ENCODE results near the gene PPFIBP2. TPM values are rescaled to one million over a fixed set of nuclear protein-coding genes. Genes with fewer than 3 reads are reported as not detected.

Gene PPFIBP2
- total RNA-seq, 1 donor from 2014 or later = 1.8 TPM

GRCh38 chr11:7537265-7537664, 23.5 kb downstream of the PPFIBP2 start:
- H3K27me3 Mint-ChIP-seq (ENCODE audit: low read depth, unreplicated experiment) = peaks cover 58% of the 10 kb centered on the region
- TF ChIP-seq CTCF (IDR thresholded peaks at IDR 0.05; ENCODE audit: insufficient read depth, low read depth, low read length) (no peak), EZH2 (IDR thresholded peaks at IDR 0.05; ENCODE audit: insufficient read depth, low read length) (no peak)
- no peak for FAIRE-seq
- no peak overlapping the region for H3K27ac ChIP-seq (ENCODE audit: low read depth, low read length)
- no peaks in the 10 kb centered on the region for H3K9me3 Mint-ChIP-seq (ENCODE audit: unreplicated experiment)
- H3K27ac Mint-ChIP-seq (ENCODE audit: unreplicated experiment) = no peak overlapping the region
- peaks cover 2% of the 10 kb centered on the region for H3K27me3 ChIP-seq (ENCODE audit: insufficient read depth, low read length)
- H3K9me3 ChIP-seq (ENCODE audit: insufficient read depth, low read depth, low read length) = no peaks in the 10 kb centered on the region
- DNase-seq (ENCODE audit: low read depth) = no peak
- no peak overlapping the region for H3K4me2 ChIP-seq (ENCODE audit: low read length)
- no peaks in the 10 kb centered on the region for H3K79me2 ChIP-seq (ENCODE audit: insufficient read depth, low read length)
- H4K20me1 ChIP-seq (ENCODE audit: insufficient read depth, low read length) = no peaks in the 10 kb centered on the region
- H3K4me1 Mint-ChIP-seq (ENCODE audit: low read depth, unreplicated experiment) = no peaks in the 10 kb centered on the region
- no peaks in the 10 kb centered on the region for H3K36me3 ChIP-seq (ENCODE audit: insufficient read depth, low read length)
- H3K4me3 Mint-ChIP-seq (ENCODE audit: unreplicated experiment) = no peak overlapping the region
- peaks cover 2% of the 10 kb centered on the region for H3K36me3 Mint-ChIP-seq (ENCODE audit: low read depth, unreplicated experiment)
- H3K9ac ChIP-seq (ENCODE audit: low read length) = no peak overlapping the region
- no peak overlapping the region for H2AFZ ChIP-seq (ENCODE audit: low read depth, low read length)
- no peak overlapping the region for H3K4me3 ChIP-seq (ENCODE audit: insufficient read depth, low read depth, low read length)
- no peaks in the 10 kb centered on the region for H3K4me1 ChIP-seq (ENCODE audit: insufficient read depth, low read length)

- Histone ChIP-seq H3K4me3 (ENCODE audit: insufficient read depth, low read depth, low read length) (no peak overlapping the region), H3K4me1 (ENCODE audit: insufficient read depth, low read length) (no peaks in the 10 kb centered on the region), H3K27ac (ENCODE audit: low read depth, low read length) (no peak overlapping the region), H2AFZ (ENCODE audit: low read depth, low read length) (no peak overlapping the region), H3K9ac (ENCODE audit: low read length) (no peak overlapping the region), H3K79me2 (ENCODE audit: insufficient read depth, low read length) (no peaks in the 10 kb centered on the region), H3K36me3 (ENCODE audit: insufficient read depth, low read length) (no peaks in the 10 kb centered on the region), H3K4me2 (ENCODE audit: low read length) (no peak overlapping the region), H4K20me1 (ENCODE audit: insufficient read depth, low read length) (no peaks in the 10 kb centered on the region), H3K27me3 (ENCODE audit: insufficient read depth, low read length) (peaks cover 2% of the 10 kb centered on the region), H3K9me3 (ENCODE audit: insufficient read depth, low read depth, low read length) (no peaks in the 10 kb centered on the region)
- Mint-ChIP-seq H3K9me3 (ENCODE audit: unreplicated experiment) (no peaks in the 10 kb centered on the region), H3K27me3 (ENCODE audit: low read depth, unreplicated experiment) (peaks cover 58% of the 10 kb centered on the region), H3K27ac (ENCODE audit: unreplicated experiment) (no peak overlapping the region), H3K4me3 (ENCODE audit: unreplicated experiment) (no peak overlapping the region), H3K4me1 (ENCODE audit: low read depth, unreplicated experiment) (no peaks in the 10 kb centered on the region), H3K36me3 (ENCODE audit: low read depth, unreplicated experiment) (peaks cover 2% of the 10 kb centered on the region)
- TF ChIP-seq EZH2 (IDR thresholded peaks at IDR 0.05; ENCODE audit: insufficient read depth, low read length) = no peak
- TF ChIP-seq CTCF (IDR thresholded peaks at IDR 0.05; ENCODE audit: insufficient read depth, low read depth, low read length) = no peak
- DNase-seq (ENCODE audit: low read depth) (no peak), FAIRE-seq (no peak)
These were observed 24.2 kb downstream of the PPFIBP2 start for GRCh38 chr11:7538031-7538430.

- Histone ChIP-seq H2AFZ (ENCODE audit: low read depth, low read length) (no peak overlapping the region), H3K79me2 (ENCODE audit: insufficient read depth, low read length) (no peaks in the 10 kb centered on the region), H3K9ac (ENCODE audit: low read length) (no peak overlapping the region), H3K36me3 (ENCODE audit: insufficient read depth, low read length) (no peaks in the 10 kb centered on the region), H3K4me3 (ENCODE audit: insufficient read depth, low read depth, low read length) (no peak overlapping the region), H3K27ac (ENCODE audit: low read depth, low read length) (no peak overlapping the region), H4K20me1 (ENCODE audit: insufficient read depth, low read length) (no peaks in the 10 kb centered on the region), H3K4me1 (ENCODE audit: insufficient read depth, low read length) (no peaks in the 10 kb centered on the region), H3K27me3 (ENCODE audit: insufficient read depth, low read length) (peaks cover 2% of the 10 kb centered on the region), H3K9me3 (ENCODE audit: insufficient read depth, low read depth, low read length) (no peaks in the 10 kb centered on the region), H3K4me2 (ENCODE audit: low read length) (no peak overlapping the region)
- H3K4me1 Mint-ChIP-seq (ENCODE audit: low read depth, unreplicated experiment) = no peaks in the 10 kb centered on the region
- peaks cover 2% of the 10 kb centered on the region for H3K36me3 Mint-ChIP-seq (ENCODE audit: low read depth, unreplicated experiment)
- TF ChIP-seq EZH2 (IDR thresholded peaks at IDR 0.05; ENCODE audit: insufficient read depth, low read length) (no peak), CTCF (IDR thresholded peaks at IDR 0.05; ENCODE audit: insufficient read depth, low read depth, low read length) (no peak)
- H3K27ac Mint-ChIP-seq (ENCODE audit: unreplicated experiment) = no peak overlapping the region
- no peak for DNase-seq (ENCODE audit: low read depth)
- peaks cover 61% of the 10 kb centered on the region for H3K27me3 Mint-ChIP-seq (ENCODE audit: low read depth, unreplicated experiment)
- H3K4me3 Mint-ChIP-seq (ENCODE audit: unreplicated experiment) = no peak overlapping the region
- no peak for FAIRE-seq
- no peaks in the 10 kb centered on the region for H3K9me3 Mint-ChIP-seq (ENCODE audit: unreplicated experiment)
These were observed 25.0 kb downstream of the PPFIBP2 start for GRCh38 chr11:7538466-7539454.
